Neural cell (in vitro differentiated cells): Measurements from ENCODE around the gene FOXQ1. TPM values are rescaled to one million over a fixed set of nuclear protein-coding genes. Genes with fewer than 3 reads are reported as not detected.

ENCODE experiments used
- H2AFZ ChIP-seq: fragments of 200-600, 300-800 bp; sonication (generic), shearing (Covaris generic); 2 replicates; pipeline ENCODE4 v1.6.0; 2014; ENCODE audit warnings: low read depth, mild to moderate bottlenecking, antibody characterized with exemption, low read length, moderate library complexity
- H3F3A ChIP-seq: fragments of 200-600 bp; shearing (Covaris generic); 2 replicates; pipeline ENCODE4 v1.6.1; 2016; ENCODE audit warnings: mild to moderate bottlenecking, moderate library complexity, mixed read lengths, antibody characterized with exemption, low read length; ENCODE audit not compliant: insufficient read depth, poor library complexity, severe bottlenecking
- H3K27ac ChIP-seq: fragments of 200-600, 300-800 bp; sonication (generic), shearing (Covaris generic); 2 replicates; pipeline ENCODE4 v1.5.1; 2014; ENCODE audit warnings: mild to moderate bottlenecking, low read length, moderate library complexity
- H3K27me3 ChIP-seq: fragments of 300-800, 200-600 bp; sonication (generic), shearing (Covaris generic); 2 replicates; pipeline ENCODE4 v1.6.0; 2014; ENCODE audit warnings: mild to moderate bottlenecking, low read depth, low read length, moderate library complexity; ENCODE audit not compliant: insufficient read depth
- H3K36me3 ChIP-seq: fragments of 300-800, 200-600 bp; sonication (generic), shearing (Covaris generic); 2 replicates; pipeline ENCODE4 v1.5.1; 2014; ENCODE audit warnings: mild to moderate bottlenecking, antibody characterized with exemption, low read length, moderate library complexity; ENCODE audit not compliant: insufficient read depth
- H3K4me2 ChIP-seq: fragments of 300-800, 200-600 bp; sonication (generic), shearing (Covaris generic); 2 replicates; pipeline ENCODE4 v1.6.0; 2014; ENCODE audit warnings: mild to moderate bottlenecking, low read length
- H3K4me3 ChIP-seq: fragments of 300-800, 200-600 bp; sonication (generic), shearing (Covaris generic); 2 replicates; pipeline ENCODE4 v1.5.1; 2014; ENCODE audit warnings: mild to moderate bottlenecking, low read length, moderate library complexity
- H3K79me2 ChIP-seq: fragments of 200-600 bp; shearing (Covaris generic); replicated peaks from 2 replicates; pipeline ENCODE4 v1.6.0; 2014; ENCODE audit warnings: mild to moderate bottlenecking, low read length, moderate library complexity; ENCODE audit not compliant: insufficient read depth
- H3K9ac ChIP-seq: fragments of 300-800, 200-600 bp; sonication (generic), shearing (Covaris generic); 2 replicates; pipeline ENCODE4 v1.6.1; 2016; ENCODE audit warnings: mild to moderate bottlenecking, low read length, mixed read lengths
- H3K9me2 ChIP-seq: fragments of 200-600 bp; shearing (Covaris generic); 2 replicates; pipeline ENCODE4 v1.6.1; 2016; ENCODE audit warnings: mild to moderate bottlenecking, low read length, mixed read lengths; ENCODE audit not compliant: insufficient read depth
- H3K9me3 ChIP-seq: fragments of 200-600, 300-800 bp; sonication (generic), shearing (Covaris generic); 2 replicates; pipeline ENCODE4 v1.6.1; 2016; ENCODE audit warnings: mild to moderate bottlenecking, mixed run types, low read length, moderate library complexity, mixed read lengths
- H4K20me1 ChIP-seq: fragments of 200-600 bp; shearing (Covaris generic); 2 replicates; pipeline ENCODE4 v1.6.1; 2016; ENCODE audit warnings: mild to moderate bottlenecking, mixed run types; ENCODE audit not compliant: insufficient read depth
- CTCF ChIP-seq: fragments of 450-650 bp; IDR thresholded peaks from 2 replicates; pipeline ENCODE4 v1.5.1; 2014; ENCODE audit warnings: antibody characterized with exemption, mild to moderate bottlenecking, moderate library complexity; ENCODE audit not compliant: poor library complexity, severe bottlenecking
- EP300 ChIP-seq: fragments of 450-650 bp; conservative IDR thresholded peaks from 2 replicates; pipeline ENCODE4 v1.6.1; 2014; ENCODE audit warnings: antibody characterized with exemption, mild to moderate bottlenecking, moderate library complexity; ENCODE audit not compliant: poor library complexity, severe bottlenecking
- EZH2 ChIP-seq: fragments of 200-600, 300-800 bp; shearing (Covaris generic), sonication (generic); IDR thresholded peaks from 2 replicates; pipeline ENCODE4 v1.6.1; 2014; ENCODE audit warnings: antibody characterized with exemption, low read length, borderline replicate concordance, mild to moderate bottlenecking; ENCODE audit not compliant: insufficient read depth, poor library complexity, severe bottlenecking
- MXI1 ChIP-seq: fragments of 450-650 bp; conservative IDR thresholded peaks from 2 replicates; pipeline ENCODE4 v1.6.1; 2014; ENCODE audit warnings: antibody characterized with exemption, mild to moderate bottlenecking; ENCODE audit not compliant: poor library complexity, severe bottlenecking
- POLR2AphosphoS5 ChIP-seq: IDR thresholded peaks from 2 replicates; pipeline ENCODE4 v1.6.1; 2012
- RAD21 ChIP-seq: fragments of 450-650 bp; conservative IDR thresholded peaks from 2 replicates; pipeline ENCODE4 v1.6.1; 2014; ENCODE audit warnings: antibody characterized with exemption, mild to moderate bottlenecking, moderate library complexity
- REST ChIP-seq: IDR thresholded peaks from 2 replicates; pipeline ENCODE4 v1.6.1; 2012; ENCODE audit warnings: borderline replicate concordance
- SMC3 ChIP-seq: fragments of 450-650 bp; conservative IDR thresholded peaks from 2 replicates; pipeline ENCODE4 v1.6.1; 2014; ENCODE audit warnings: antibody characterized with exemption, mild to moderate bottlenecking, moderate library complexity; ENCODE audit not compliant: poor library complexity
- TAF1 ChIP-seq: IDR thresholded peaks from 2 replicates; pipeline ENCODE4 v1.6.1; 2012; ENCODE audit warnings: low read depth
- polyA minus RNA-seq: library from RNA; depleted of rRNA, polyadenylated mRNA; stranded (reverse); fragments of >200 nt; gene quantifications from 2 replicates; pipeline ENCODE4 v1.2.3, GENCODE V29; 2014
- polyA plus RNA-seq: library from polyadenylated mRNA; depleted of rRNA; stranded (reverse); fragments of >200 nt; gene quantifications from 2 replicates; pipeline ENCODE4 v1.2.3, GENCODE V29; 2014

FOXQ1 gene
- not detected in 2 replicates for polyA plus RNA-seq
- polyA minus RNA-seq = not detected in 2 replicates

- Histone ChIP-seq H3F3A (no peaks in the 10 kb centered on the region), H3K36me3 (no peaks in the 10 kb centered on the region), H2AFZ (no peak within 1 kb of the TSS), H3K79me2 (no peaks in the 10 kb centered on the region), H3K9me2 (no peaks in the 10 kb centered on the region), H3K27me3 (peaks cover 90% of the 10 kb centered on the region), H3K9ac (no peak within 1 kb of the TSS), H3K4me3 (peak within 1 kb of the TSS; percentile 74), H3K27ac (no peak within 1 kb of the TSS), H4K20me1 (no peaks in the 10 kb centered on the region), H3K9me3 (no peaks in the 10 kb centered on the region), H3K4me2 (no peak within 1 kb of the TSS)
- TF ChIP-seq EZH2 (peak; percentile 52), MXI1 (no peak)
These were observed at the start of gene FOXQ1 for GRCh38 chr6:1311400-1312202. TSS of gene FOXQ1 (plus strand) at chr6:1312098. CDS start at chr6:1312705, 607 bp downstream.

- no peak overlapping the region for H3K4me3 ChIP-seq
- H2AFZ ChIP-seq = no peak overlapping the region
- H3K27me3 ChIP-seq = no peaks in the 10 kb centered on the region
- no peaks in the 10 kb centered on the region for H3K9me2 ChIP-seq
- H4K20me1 ChIP-seq = no peaks in the 10 kb centered on the region
- H3K9me3 ChIP-seq = no peaks in the 10 kb centered on the region
- H3F3A ChIP-seq = no peaks in the 10 kb centered on the region
- H3K9ac ChIP-seq = no peak overlapping the region
- TF ChIP-seq POLR2AphosphoS5 = no peak
- no peak for TF ChIP-seq RAD21
- no peak for TF ChIP-seq TAF1
- no peak for TF ChIP-seq MXI1
- TF ChIP-seq REST = no peak
- no peak for TF ChIP-seq CTCF
- no peak for TF ChIP-seq EP300
- no peak for TF ChIP-seq EZH2
- TF ChIP-seq SMC3 = no peak
- H3K4me2 ChIP-seq = no peak overlapping the region
- no peak overlapping the region for H3K27ac ChIP-seq
- no peaks in the 10 kb centered on the region for H3K79me2 ChIP-seq
- H3K36me3 ChIP-seq = no peaks in the 10 kb centered on the region
These were observed 49.2 kb upstream of the FOXQ1 start for GRCh38 chr6:1262704-1263038.
